HepG2 (cell line): Measurements from ENCODE around the gene TCTA. TPM values are rescaled to one million over a fixed set of nuclear protein-coding genes. Genes with fewer than 3 reads are reported as not detected.

Experiments used
- ATRX ChIP-seq: sonication (generic); formaldehyde crosslinking; IDR thresholded peaks from 2 replicates; pipeline ENCODE4 v1.4.0; 2020; ENCODE audit warnings: missing genetic modification reagents, borderline replicate concordance
- BCL6 ChIP-seq: IDR thresholded peaks from 2 replicates; pipeline ENCODE4 v1.6.1; 2016; ENCODE audit warnings: missing genetic modification reagents, missing compliant biosample characterization
- CAMTA2 ChIP-seq: sonication (generic); formaldehyde crosslinking; IDR thresholded peaks from 2 replicates; pipeline ENCODE4 v1.4.0; 2020; ENCODE audit warnings: mild to moderate bottlenecking, missing genetic modification reagents, borderline replicate concordance
- GPN1 ChIP-seq: sonication (generic); formaldehyde crosslinking; IDR thresholded peaks from 2 replicates; pipeline ENCODE4 v1.5.1; 2020; ENCODE audit warnings: missing genetic modification reagents, borderline replicate concordance
- HHEX ChIP-seq: IDR thresholded peaks from 2 replicates; pipeline ENCODE4 v1.6.1; 2016; ENCODE audit warnings: control low read depth
- NFRKB ChIP-seq: fragments of 450-650 bp; IDR thresholded peaks from 2 replicates; pipeline ENCODE4 v1.6.1; 2017
- NR0B2 ChIP-seq: sonication (generic); formaldehyde crosslinking; IDR thresholded peaks from 2 replicates; pipeline ENCODE4 v1.4.0; 2020; ENCODE audit warnings: mild to moderate bottlenecking, missing genetic modification reagents
- PBX2 ChIP-seq: IDR thresholded peaks from 2 replicates; pipeline ENCODE4 v1.6.1; 2016; ENCODE audit warnings: control low read depth
- STAG1 ChIP-seq: sonication (generic); formaldehyde crosslinking; IDR thresholded peaks from 2 replicates; pipeline ENCODE4 v1.4.0; 2020; ENCODE audit warnings: missing genetic modification reagents
- TEAD3 ChIP-seq: optimal IDR thresholded peaks from 2 replicates; pipeline ENCODE3; 2016; ENCODE audit warnings: borderline replicate concordance
- TSC22D2 ChIP-seq: sonication (generic); formaldehyde crosslinking; IDR thresholded peaks from 2 replicates; pipeline ENCODE4 v1.5.1; 2020; ENCODE audit warnings: missing genetic modification reagents, mild to moderate bottlenecking, borderline replicate concordance
- YEATS4 ChIP-seq: sonication (generic); formaldehyde crosslinking; IDR thresholded peaks from 2 replicates; pipeline ENCODE4 v1.4.0; 2020; ENCODE audit warnings: missing genetic modification reagents, borderline replicate concordance
- ZBTB49 ChIP-seq: sonication (generic); formaldehyde crosslinking; IDR thresholded peaks from 2 replicates; pipeline ENCODE4 v1.4.0; 2020; ENCODE audit warnings: missing genetic modification reagents, borderline replicate concordance
- ZFP82 ChIP-seq: sonication (generic); formaldehyde crosslinking; IDR thresholded peaks from 2 replicates; pipeline ENCODE4 v1.5.1; 2020; ENCODE audit warnings: mild to moderate bottlenecking, missing genetic modification reagents, borderline replicate concordance
- ZKSCAN5 ChIP-seq: sonication (generic); formaldehyde crosslinking; IDR thresholded peaks from 2 replicates; pipeline ENCODE4 v1.5.1; 2020; ENCODE audit warnings: mild to moderate bottlenecking, missing genetic modification reagents
- ZNF460 ChIP-seq: sonication (generic); formaldehyde crosslinking; IDR thresholded peaks from 2 replicates; pipeline ENCODE4 v1.5.1; 2020; ENCODE audit warnings: missing genetic modification reagents, mild to moderate bottlenecking, borderline replicate concordance
- ZNF790 ChIP-seq: sonication (generic); formaldehyde crosslinking; IDR thresholded peaks from 2 replicates; pipeline ENCODE4 v1.8.0; 2022; ENCODE audit warnings: missing genetic modification reagents, mild to moderate bottlenecking, borderline replicate concordance
- ZSCAN20 ChIP-seq: sonication (generic); formaldehyde crosslinking; IDR thresholded peaks from 2 replicates; pipeline ENCODE4 v1.4.0; 2020; ENCODE audit warnings: missing genetic modification reagents, mild to moderate bottlenecking, borderline replicate concordance
- ZZZ3 ChIP-seq: sonication (generic); formaldehyde crosslinking; IDR thresholded peaks from 2 replicates; pipeline ENCODE4 v1.4.0; 2020; ENCODE audit warnings: missing genetic modification reagents, mild to moderate bottlenecking, borderline replicate concordance
- polyA plus RNA-seq, 8 experiments: library from polyadenylated mRNA; depleted of rRNA in 3 of 8; stranded (reverse) in 7 of 8; unstranded in 1 of 8; fragments of >200 nt; fragmentation: Illumina TruSeq in 4 of 8; extraction: Trizol in 4 of 8; gene quantifications; 2 replicates each; pipeline versions ENCODE4 v1.2.1 to v1.2.3, GENCODE V29; 2011 to 2016; ENCODE audit warnings: low read depth in 4 of 8, missing spikeins in 1 of 8, mixed read lengths in 1 of 8; ENCODE audit not compliant: insufficient read depth in 1 of 8
- total RNA-seq, 5 experiments: library from RNA; depleted of rRNA; stranded (reverse); fragments of >200 nt; fragmentation: Illumina TruSeq; extraction: Trizol; gene quantifications; 2 replicates each; pipeline ENCODE4 v1.2.3, GENCODE V29; 2016; ENCODE audit warnings: low read depth in 1 of 5
- TF ChIP-seq, protein P1 (sequence below): sonication (generic); formaldehyde crosslinking; IDR thresholded peaks from 2 replicates; pipeline ENCODE4 v1.4.0; 2020; ENCODE audit warnings: missing genetic modification reagents
- TF ChIP-seq, protein P2 (sequence below): sonication (generic); formaldehyde crosslinking; IDR thresholded peaks from 2 replicates; pipeline ENCODE4 v1.5.1; 2020; ENCODE audit warnings: mild to moderate bottlenecking, moderate library complexity, missing genetic modification reagents

The TCTA gene
- total and polyA plus RNA-seq, 2 of the 13 experiments (the other 11 are each of a cell fraction or from before 2014, with no cell fraction given): 8.3 to 13.2 TPM

- TF ChIP-seq HHEX (CRISPR knock-in tag): 0 out of 2 replicates have a peak, but pooled peaks have one; percentile 8
- TF ChIP-seq NR0B2 (CRISPR knock-in tag): 0 out of 2 replicates have a peak, but pooled peaks have one; percentile 13
- TF ChIP-seq STAG1 (CRISPR knock-in tag): peak; percentile 12; the same call in 1 of the 2 replicates
- TF ChIP-seq NFRKB: no peak
- peak; percentile 99 for TF ChIP-seq TEAD3
- TF ChIP-seq ZFP82 (CRISPR knock-in tag): no peak
- TF ChIP-seq PBX2: no peak
- TF ChIP-seq TSC22D2 (CRISPR knock-in tag): no peak
- TF ChIP-seq YEATS4: peak; percentile 76; the same call in 1 of the 2 replicates
- TF ChIP-seq ZNF460 (CRISPR knock-in tag): no peak
- no peak for TF ChIP-seq GPN1 (CRISPR knock-in tag)
- TF ChIP-seq ATRX: no peak
- TF ChIP-seq, protein P1, sequence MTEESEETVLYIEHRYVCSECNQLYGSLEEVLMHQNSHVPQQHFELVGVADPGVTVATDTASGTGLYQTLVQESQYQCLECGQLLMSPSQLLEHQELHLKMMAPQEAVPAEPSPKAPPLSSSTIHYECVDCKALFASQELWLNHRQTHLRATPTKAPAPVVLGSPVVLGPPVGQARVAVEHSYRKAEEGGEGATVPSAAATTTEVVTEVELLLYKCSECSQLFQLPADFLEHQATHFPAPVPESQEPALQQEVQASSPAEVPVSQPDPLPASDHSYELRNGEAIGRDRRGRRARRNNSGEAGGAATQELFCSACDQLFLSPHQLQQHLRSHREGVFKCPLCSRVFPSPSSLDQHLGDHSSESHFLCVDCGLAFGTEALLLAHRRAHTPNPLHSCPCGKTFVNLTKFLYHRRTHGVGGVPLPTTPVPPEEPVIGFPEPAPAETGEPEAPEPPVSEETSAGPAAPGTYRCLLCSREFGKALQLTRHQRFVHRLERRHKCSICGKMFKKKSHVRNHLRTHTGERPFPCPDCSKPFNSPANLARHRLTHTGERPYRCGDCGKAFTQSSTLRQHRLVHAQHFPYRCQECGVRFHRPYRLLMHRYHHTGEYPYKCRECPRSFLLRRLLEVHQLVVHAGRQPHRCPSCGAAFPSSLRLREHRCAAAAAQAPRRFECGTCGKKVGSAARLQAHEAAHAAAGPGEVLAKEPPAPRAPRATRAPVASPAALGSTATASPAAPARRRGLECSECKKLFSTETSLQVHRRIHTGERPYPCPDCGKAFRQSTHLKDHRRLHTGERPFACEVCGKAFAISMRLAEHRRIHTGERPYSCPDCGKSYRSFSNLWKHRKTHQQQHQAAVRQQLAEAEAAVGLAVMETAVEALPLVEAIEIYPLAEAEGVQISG (CRISPR knock-in tag): peak; percentile 92
- no peak for TF ChIP-seq CAMTA2 (CRISPR knock-in tag)
- TF ChIP-seq ZBTB49 (CRISPR knock-in tag): no peak
- TF ChIP-seq, protein P2, sequence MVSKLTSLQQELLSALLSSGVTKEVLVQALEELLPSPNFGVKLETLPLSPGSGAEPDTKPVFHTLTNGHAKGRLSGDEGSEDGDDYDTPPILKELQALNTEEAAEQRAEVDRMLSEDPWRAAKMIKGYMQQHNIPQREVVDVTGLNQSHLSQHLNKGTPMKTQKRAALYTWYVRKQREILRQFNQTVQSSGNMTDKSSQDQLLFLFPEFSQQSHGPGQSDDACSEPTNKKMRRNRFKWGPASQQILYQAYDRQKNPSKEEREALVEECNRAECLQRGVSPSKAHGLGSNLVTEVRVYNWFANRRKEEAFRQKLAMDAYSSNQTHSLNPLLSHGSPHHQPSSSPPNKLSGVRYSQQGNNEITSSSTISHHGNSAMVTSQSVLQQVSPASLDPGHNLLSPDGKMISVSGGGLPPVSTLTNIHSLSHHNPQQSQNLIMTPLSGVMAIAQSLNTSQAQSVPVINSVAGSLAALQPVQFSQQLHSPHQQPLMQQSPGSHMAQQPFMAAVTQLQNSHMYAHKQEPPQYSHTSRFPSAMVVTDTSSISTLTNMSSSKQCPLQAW: peak; percentile 52
- TF ChIP-seq ZSCAN20 (CRISPR knock-in tag): no peak; the same call in 1 of the 2 replicates
- TF ChIP-seq BCL6 (CRISPR knock-in tag): no peak
- TF ChIP-seq ZZZ3 (CRISPR knock-in tag): peak; percentile 78; the same call in 1 of the 2 replicates
- no peak for TF ChIP-seq ZKSCAN5
- peak; percentile 65; the same call in 1 of the 2 replicates for TF ChIP-seq ZNF790 (CRISPR knock-in tag)
These were observed 10.4 kb downstream of the TCTA start, which contains the start of gene AMT (continued) for GRCh38 chr3:49422379-49423248.
